Small intestine (tissue), 7 donors: ENCODE results near the gene ADAMTS18. TPM values are rescaled to one million over a fixed set of nuclear protein-coding genes. Genes with fewer than 3 reads are reported as not detected.
A peak's percentile ranks its signal among the peaks of the same experiment; 100 is the strongest.

ENCODE experiments used
- DNase-seq, 2 donors: peaks; one replicate each; pipeline versions ENCODE4 v3.0.0 to v3.0.0-alpha.2; 2013
- FAIRE-seq: peaks from 2 replicates; lab custom pipeline; 2012; peaks lifted over from hg19 to GRCh38; lab: Jason Lieb, UNC
- H3K27ac ChIP-seq, 3 donors: one replicate each; pipeline ENCODE4 v1.5.1; 2013; ENCODE audit warnings: low read length in 2 of 3, mild to moderate bottlenecking in 2 of 3, control low read depth in 1 of 3, inconsistent platforms in 1 of 3, low read depth in 1 of 3, moderate library complexity in 1 of 3
- H3K27me3 ChIP-seq, 3 donors: one replicate each; pipeline ENCODE4 v1.6.1; 2013; ENCODE audit warnings: low read length in 3 of 3, inconsistent platforms in 1 of 3; ENCODE audit not compliant: control insufficient read depth in 3 of 3, insufficient read depth in 3 of 3
- H3K36me3 ChIP-seq, 3 donors: one replicate each; pipeline ENCODE4 v1.6.1; 2013; ENCODE audit warnings: low read length in 3 of 3, inconsistent platforms in 1 of 3, low read depth in 1 of 3, mild to moderate bottlenecking in 1 of 3, moderate library complexity in 1 of 3; ENCODE audit not compliant: control insufficient read depth in 3 of 3, insufficient read depth in 2 of 3
- H3K4me1 ChIP-seq, 3 donors: one replicate each; pipeline ENCODE4 v1.6.1; 2013; ENCODE audit warnings: low read length in 2 of 3, inconsistent platforms in 1 of 3, low read depth in 1 of 3, mild to moderate bottlenecking in 1 of 3, moderate library complexity in 1 of 3; ENCODE audit not compliant: control insufficient read depth in 3 of 3, insufficient read depth in 2 of 3
- H3K4me3 ChIP-seq, 3 donors: one replicate each; pipeline ENCODE4 v1.5.1; 2013; ENCODE audit warnings: low read length in 3 of 3, control low read depth in 1 of 3, inconsistent platforms in 1 of 3, low read depth in 1 of 3, mild to moderate bottlenecking in 1 of 3, moderate library complexity in 1 of 3
- H3K9me3 ChIP-seq, 2 donors: one replicate each; pipeline ENCODE4 v1.6.1; 2013; ENCODE audit warnings: low read depth in 1 of 2, low read length in 1 of 2; ENCODE audit not compliant: control insufficient read depth in 2 of 2, insufficient read depth in 1 of 2
- WGBS, 3 donors: extraction: QIAGEN DNeasy Blood & Tissue Kit; methylation state at CpG; one replicate each; pipeline ENCODE4 v1.1.7; 2013; 5-methylcytosine and 5-hydroxymethylcytosine counted together
- polyA plus RNA-seq, 4 donors: library from polyadenylated mRNA; stranded (reverse) in 3 of 4; unstranded in 1 of 4; fragments of 200-250 nt in 3 of 4; fragments of 120-200 nt in 1 of 4; gene quantifications; one replicate each; pipeline versions ENCODE4 v1.2.1 to v1.2.3, GENCODE V29; 2013
- donor health status: healthy with polysubstance abuse.
- donor health status: control.
- donor health status: control.
- donor health status: Bipolar disorder and iron deficiency.
- donor health status: healthy.

ADAMTS18 gene
- polyA plus RNA-seq, 4 donors = 0.03 to 2.2 TPM; not detected in 2

- WGBS, 3 donors = 26 to 41% (median 39%) methylated on average over 4 of the region's 4 CpGs
Observed at GRCh38 chr16:77398495-77398894, 36.3 kb downstream of the ADAMTS18 start.

GRCh38 chr16:77396461-77396860 lies 38.4 kb downstream of the ADAMTS18 start:
- no peaks in the 10 kb centered on the region for H3K27me3 ChIP-seq
- H3K27ac ChIP-seq = no peak overlapping the region
- WGBS, 3 donors = 70 to 81% (median 73%) methylated on average over 3 of the region's 3 CpGs
- DNase-seq = no peak
- no peak overlapping the region for H3K4me3 ChIP-seq
- no peaks in the 10 kb centered on the region for H3K9me3 ChIP-seq
- H3K36me3 ChIP-seq = no peaks in the 10 kb centered on the region
- H3K4me1 ChIP-seq = no peaks in the 10 kb centered on the region
- no peak for FAIRE-seq

More at GRCh38 chr16:77398495-77398894, 36.3 kb downstream of the ADAMTS18 start:
- H3K4me3 ChIP-seq = no peak overlapping the region
- H3K4me1 ChIP-seq = no peaks in the 10 kb centered on the region
- DNase-seq (no peak), FAIRE-seq (no peak)
- H3K9me3 ChIP-seq = no peaks in the 10 kb centered on the region
- no peaks in the 10 kb centered on the region for H3K36me3 ChIP-seq
- H3K27me3 ChIP-seq = no peaks in the 10 kb centered on the region
- no peak overlapping the region for H3K27ac ChIP-seq

- H3K4me1 ChIP-seq = no peaks in the 10 kb centered on the region
- H3K36me3 ChIP-seq = no peaks in the 10 kb centered on the region
- H3K9me3 ChIP-seq = no peaks in the 10 kb centered on the region
- WGBS, 3 donors = 88 to 89% (median 89%) methylated on average over 2 of the region's 2 CpGs
- DNase-seq = no peak
- H3K27ac ChIP-seq = no peak overlapping the region
- H3K4me3 ChIP-seq = no peak overlapping the region
- FAIRE-seq = no peak
- H3K27me3 ChIP-seq = no peaks in the 10 kb centered on the region
Observed at GRCh38 chr16:77394699-77395098, 40.1 kb downstream of the ADAMTS18 start.

- no peak for FAIRE-seq
- H3K36me3 ChIP-seq = no peaks in the 10 kb centered on the region
- H3K27ac ChIP-seq = no peak overlapping the region
- DNase-seq = no peak
- no peaks in the 10 kb centered on the region for H3K4me1 ChIP-seq
- no peaks in the 10 kb centered on the region for H3K27me3 ChIP-seq
- WGBS, 3 donors = 76 to 81% (median 81%) methylated on average over 1 of the region's 1 CpG
- no peak overlapping the region for H3K4me3 ChIP-seq
- no peaks in the 10 kb centered on the region for H3K9me3 ChIP-seq
Observed at GRCh38 chr16:77393955-77394354, 40.9 kb downstream of the ADAMTS18 start.

- Histone ChIP-seq H3K4me1 (no peaks in the 10 kb centered on the region), H3K36me3 (no peaks in the 10 kb centered on the region), H3K27me3 (no peaks in the 10 kb centered on the region), H3K9me3 (no peaks in the 10 kb centered on the region), H3K27ac (no peak overlapping the region), H3K4me3 (no peak overlapping the region)
- FAIRE-seq (no peak), DNase-seq (peak in 1 of 2 donors; percentile 4)
- WGBS, 3 donors = 61 to 74% (median 74%) methylated on average over 3 of the region's 3 CpGs
Observed at GRCh38 chr16:77387815-77388209, 47.0 kb downstream of the ADAMTS18 start.

- 68 to 80% (median 76%) methylated on average over 9 of the region's 9 CpGs for WGBS, 3 donors
- Histone ChIP-seq H3K4me3 (no peak overlapping the region), H3K9me3 (no peaks in the 10 kb centered on the region), H3K27me3 (no peaks in the 10 kb centered on the region), H3K36me3 (no peaks in the 10 kb centered on the region), H3K27ac (no peak overlapping the region), H3K4me1 (no peaks in the 10 kb centered on the region)
- DNase-seq (no peak), FAIRE-seq (no peak)
Observed at GRCh38 chr16:77386831-77387814, 47.7 kb downstream of the ADAMTS18 start.

GRCh38 chr16:77385481-77385880 lies 49.4 kb downstream of the ADAMTS18 start:
- no peak for DNase-seq
- 52 to 62% (median 60%) methylated on average over 3 of the region's 3 CpGs for WGBS, 3 donors
- Histone ChIP-seq H3K27ac (no peak overlapping the region), H3K4me1 (no peaks in the 10 kb centered on the region), H3K4me3 (no peak overlapping the region), H3K27me3 (no peaks in the 10 kb centered on the region), H3K9me3 (no peaks in the 10 kb centered on the region), H3K36me3 (no peaks in the 10 kb centered on the region)
- FAIRE-seq = no peak

GRCh38 chr16:77383606-77384187 lies 51.1 kb downstream of the ADAMTS18 start:
- H3K4me1 ChIP-seq = no peaks in the 10 kb centered on the region
- no peaks in the 10 kb centered on the region for H3K9me3 ChIP-seq
- no peaks in the 10 kb centered on the region for H3K36me3 ChIP-seq
- no peak for DNase-seq
- no peak overlapping the region for H3K4me3 ChIP-seq
- no peak for FAIRE-seq
- H3K27ac ChIP-seq = no peak overlapping the region
- no peaks in the 10 kb centered on the region for H3K27me3 ChIP-seq
- WGBS, 3 donors = 53 to 66% (median 61%) methylated on average over 8 of the region's 8 CpGs
